Measurements from ENCODE around the gene D2HGDH.
"Not testable (repeated sequence)": the region's sequence is repeated elsewhere in the genome, so short reads cannot be mapped to it uniquely, and the experiment has no call there.

Gene D2HGDH

GRCh38 chr2:241748468-241749256 lies 14.2 kb downstream of the D2HGDH start:
- DNase-seq = no peak

- no peak for DNase-seq
Observed at GRCh38 chr2:241750076-241750840, 15.8 kb downstream of the D2HGDH start.

- DNase-seq = no peak
Observed at GRCh38 chr2:241751152-241751551, 16.7 kb downstream of the D2HGDH start.

GRCh38 chr2:241751776-241752175 lies 17.3 kb downstream of the D2HGDH start:
- no peak for DNase-seq

- no peak for DNase-seq
Observed at GRCh38 chr2:241752253-241752652, 17.8 kb downstream of the D2HGDH start.

GRCh38 chr2:241752689-241753276 lies 18.4 kb downstream of the D2HGDH start:
- DNase-seq = no peak

GRCh38 chr2:241753493-241753892 lies 19.1 kb downstream of the D2HGDH start:
- no peak for DNase-seq

- no peak for DNase-seq
Observed at GRCh38 chr2:241754042-241754441, 19.6 kb downstream of the D2HGDH start.

- DNase-seq = no peak
Observed at GRCh38 chr2:241755166-241755565, 20.7 kb downstream of the D2HGDH start.

GRCh38 chr2:241755777-241756176 lies 21.3 kb downstream of the D2HGDH start:
- DNase-seq = no peak

- DNase-seq = no peak
Observed at GRCh38 chr2:241759067-241759807, 24.8 kb downstream of the D2HGDH start.

- DNase-seq = not testable (repeated sequence)
Observed at GRCh38 chr2:241759893-241760292, 25.5 kb downstream of the D2HGDH start.

- DNase-seq = no peak
Observed at GRCh38 chr2:241760301-241760771, 25.9 kb downstream of the D2HGDH start.

- no peak for DNase-seq
Observed at GRCh38 chr2:241762321-241762932, 28.0 kb downstream of the D2HGDH start.

GRCh38 chr2:241762933-241763369 lies 28.5 kb downstream of the D2HGDH start:
- no peak for DNase-seq

- DNase-seq = no peak
Observed at GRCh38 chr2:241763551-241764274, 29.3 kb downstream of the D2HGDH start.

- no peak for DNase-seq
Observed at GRCh38 chr2:241764275-241765241, 30.1 kb downstream of the D2HGDH start.

- DNase-seq = no peak
Observed at GRCh38 chr2:241767464-241768250, 33.2 kb downstream of the D2HGDH start.

GRCh38 chr2:241768251-241768711 lies 33.9 kb downstream of the D2HGDH start:
- DNase-seq = no peak

All from right kidney (tissue), 1 donor.